PFSK-1 (cell line): ENCODE results near the gene S100A8.

Experiments used
- FOXP2 ChIP-seq: optimal IDR thresholded peaks from 2 replicates; pipeline ENCODE3; 2011; ENCODE audit warnings: borderline replicate concordance, control low read depth, inconsistent platforms; ENCODE audit not compliant: insufficient read depth; ENCODE audit errors: extremely low read length, extremely low read depth
- POLR2AphosphoS5 ChIP-seq: IDR thresholded peaks from 2 replicates; pipeline ENCODE4 v1.6.1; 2012; ENCODE audit warnings: low read depth, mild to moderate bottlenecking, control low read depth, low read length, moderate library complexity
- REST ChIP-seq, 2 experiments: IDR thresholded peaks; 2 replicates each; pipeline versions ENCODE4 v1.6.1 to v1.8.0; 2011 to 2012; ENCODE audit warnings: low read depth in 2 of 2, low read length in 2 of 2, control low read depth in 1 of 2, inconsistent platforms in 1 of 2, mild to moderate bottlenecking in 1 of 2, moderate library complexity in 1 of 2; ENCODE audit not compliant: insufficient read depth in 1 of 2
- SIN3A ChIP-seq: IDR thresholded peaks from 2 replicates; pipeline ENCODE4 v1.6.1; 2012; ENCODE audit warnings: mild to moderate bottlenecking, low read length, moderate library complexity, borderline replicate concordance; ENCODE audit not compliant: insufficient read depth
- TAF1 ChIP-seq: IDR thresholded peaks from 2 replicates; pipeline ENCODE4 v1.6.1; 2012; ENCODE audit warnings: low read length, control low read depth, borderline replicate concordance; ENCODE audit not compliant: insufficient read depth

S100A8 gene

GRCh38 chr1:153362187-153362775 lies 28.6 kb downstream of the S100A8 start:
- TF ChIP-seq TAF1 (no peak), FOXP2 (no peak), REST (IDR thresholded peaks at IDR 0.05; ENCODE audit: insufficient read depth in 1 of 2, low read depth in 2 of 2, low read length in 2 of 2) (no peak), SIN3A (no peak), POLR2AphosphoS5 (no peak)

GRCh38 chr1:153361480-153362109 lies 29.3 kb downstream of the S100A8 start:
- no peak for TF ChIP-seq POLR2AphosphoS5
- TF ChIP-seq REST (IDR thresholded peaks at IDR 0.05; ENCODE audit: insufficient read depth in 1 of 2, low read depth in 2 of 2, low read length in 2 of 2): no peak
- no peak for TF ChIP-seq FOXP2
- no peak for TF ChIP-seq SIN3A
- TF ChIP-seq TAF1: no peak

- no peak for TF ChIP-seq POLR2AphosphoS5
- no peak for TF ChIP-seq TAF1
- no peak for TF ChIP-seq REST (IDR thresholded peaks at IDR 0.05; ENCODE audit: insufficient read depth in 1 of 2, low read depth in 2 of 2, low read length in 2 of 2)
- TF ChIP-seq FOXP2: no peak
- no peak for TF ChIP-seq SIN3A
These were observed 30.0 kb downstream of the S100A8 start for GRCh38 chr1:153360592-153361479.

GRCh38 chr1:153360190-153360589 lies 30.7 kb downstream of the S100A8 start:
- TF ChIP-seq SIN3A (no peak), FOXP2 (no peak), REST (IDR thresholded peaks at IDR 0.05; ENCODE audit: insufficient read depth in 1 of 2, low read depth in 2 of 2, low read length in 2 of 2) (no peak), TAF1 (no peak), POLR2AphosphoS5 (no peak)
